KBM-7 (cell line): ENCODE results near the gene PADI2.

Source experiments
- DNase-seq: peaks from one replicate; pipeline ENCODE4 v3.0.0-alpha.2; 2015
- in situ Hi-C: fragments of 300-500 bp; cut with MboI; formaldehyde crosslinking; loops from 2 replicates; pipeline ENCODE4 v1.14.3; 2020; ENCODE audit warnings: low sequenced_read_pairs, low pct_unique_long_range_greater_than_20kb, mixed read lengths

PADI2 gene

GRCh38 chr1:17119076-17119772 is at the start of gene PADI2:
TSS of gene PADI2 (minus strand) at chr1:17119451. CDS start at chr1:17119371, 80 bp downstream.
- DNase-seq = no peak
- in situ Hi-C loops = loop anchor here (10.0 kb wide), 1 partner anchor 116 kb away; no protein-coding TSS in a partner anchor

DNA sequence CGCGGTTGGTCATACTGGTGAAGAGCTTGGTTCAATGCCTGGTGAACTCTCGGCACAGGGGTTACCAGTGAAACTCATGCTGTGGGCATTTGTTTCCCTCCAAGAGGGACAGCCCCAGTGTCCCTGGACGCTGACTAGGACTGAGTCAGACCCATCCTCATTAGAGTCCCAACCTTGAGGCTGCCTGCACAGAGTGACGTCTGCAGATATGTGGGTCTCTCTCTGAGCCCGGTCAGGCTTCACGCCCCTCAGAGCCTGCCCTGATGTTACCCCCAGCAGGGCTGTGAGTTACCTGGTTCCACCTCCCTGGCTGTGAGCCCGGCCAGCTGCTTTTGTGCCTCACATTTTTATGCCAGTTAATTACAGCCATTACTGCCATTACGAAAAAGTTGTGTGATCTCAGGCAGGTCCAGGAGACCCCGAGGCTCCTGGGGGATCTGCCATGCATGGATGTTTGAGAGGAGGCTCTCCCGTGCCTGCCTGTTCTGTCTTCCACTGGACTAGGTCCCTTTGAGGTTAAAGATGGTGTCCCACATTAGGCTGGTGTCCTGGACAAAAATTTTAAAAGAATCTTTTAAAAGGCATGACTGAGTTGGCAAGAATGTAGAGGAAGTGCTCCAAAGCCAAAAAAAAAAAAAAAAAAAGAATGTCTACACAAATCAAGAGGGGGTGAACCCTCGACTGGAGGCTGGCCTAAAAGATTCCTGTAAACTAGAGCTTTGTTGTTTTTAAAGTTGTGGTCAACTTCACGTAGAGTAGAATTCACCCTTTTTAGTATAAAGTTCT is 49.0 kb upstream of the PADI2 start:
- in situ Hi-C loops = no loop called here
- no peak for DNase-seq

DNA sequence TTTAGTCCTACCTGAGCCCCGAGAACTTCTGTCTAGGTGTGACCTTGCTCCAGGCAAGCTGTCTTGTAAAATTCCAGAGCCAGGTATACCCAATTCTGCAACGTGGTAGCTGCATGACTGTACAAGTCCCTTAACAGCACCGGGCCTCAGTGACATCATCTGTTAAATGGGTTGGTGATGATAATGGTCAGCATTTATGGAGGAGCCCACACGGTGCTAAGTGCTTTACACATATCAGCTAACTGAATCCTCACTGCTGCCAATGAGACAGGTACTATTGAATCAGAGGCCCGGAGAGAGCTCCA is 48.5 kb upstream of the PADI2 start:
- in situ Hi-C loops = no loop called here
- DNase-seq = no peak

GRCh38 chr1:17167041-17167785 is 48.0 kb upstream of the PADI2 start:
- DNase-seq = no peak
- in situ Hi-C loops = no loop called here

- no peak for DNase-seq
- in situ Hi-C loops = no loop called here
Measured at GRCh38 chr1:17165823-17166222, 46.6 kb upstream of the PADI2 start.

DNA sequence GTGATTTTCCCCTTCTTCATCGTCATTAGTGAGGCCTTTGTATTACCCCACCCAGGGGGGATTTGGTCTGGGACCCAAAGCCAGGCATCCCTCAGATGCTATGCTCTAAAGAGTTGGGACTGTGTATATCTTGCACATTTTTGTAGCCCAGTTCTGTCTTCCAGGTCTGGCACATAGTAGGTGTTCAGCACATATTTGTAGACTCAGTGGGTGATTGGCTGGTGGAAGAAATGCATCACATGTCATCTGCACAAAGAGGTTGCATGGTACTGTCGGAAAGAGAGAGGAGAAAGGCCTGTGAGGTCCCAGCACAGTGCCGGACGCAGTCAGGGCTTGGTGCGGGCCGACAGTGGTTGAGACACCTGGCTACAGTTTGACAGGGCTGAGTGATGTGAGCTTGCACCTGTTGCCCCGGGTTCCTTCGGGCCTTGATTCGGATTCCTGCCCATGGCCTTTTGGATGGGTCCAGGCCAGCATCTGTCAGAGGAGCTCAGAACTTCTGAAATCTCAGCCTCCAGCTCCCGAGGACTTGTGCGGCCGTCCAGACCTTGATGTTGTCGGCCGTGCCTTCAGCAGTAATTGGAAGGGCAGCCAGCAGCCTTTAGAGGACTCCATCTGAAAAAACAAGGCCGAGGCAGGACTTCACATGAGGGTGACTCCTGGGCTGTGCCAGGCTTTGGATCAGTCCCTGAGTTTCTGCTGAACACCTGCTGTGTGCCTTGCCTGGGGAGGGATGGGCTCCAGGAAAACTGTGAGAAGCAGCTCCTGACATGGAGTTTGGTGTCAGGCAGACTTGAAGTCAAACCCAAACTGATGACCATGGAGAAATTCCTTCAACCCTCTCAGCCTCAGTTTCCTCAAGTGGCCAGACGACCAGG is 44.8 kb upstream of the PADI2 start:
- in situ Hi-C loops = no loop called here
- no peak for DNase-seq

GRCh38 chr1:17163371-17163770 is 44.1 kb upstream of the PADI2 start:
- in situ Hi-C loops = no loop called here
- no peak for DNase-seq

DNA sequence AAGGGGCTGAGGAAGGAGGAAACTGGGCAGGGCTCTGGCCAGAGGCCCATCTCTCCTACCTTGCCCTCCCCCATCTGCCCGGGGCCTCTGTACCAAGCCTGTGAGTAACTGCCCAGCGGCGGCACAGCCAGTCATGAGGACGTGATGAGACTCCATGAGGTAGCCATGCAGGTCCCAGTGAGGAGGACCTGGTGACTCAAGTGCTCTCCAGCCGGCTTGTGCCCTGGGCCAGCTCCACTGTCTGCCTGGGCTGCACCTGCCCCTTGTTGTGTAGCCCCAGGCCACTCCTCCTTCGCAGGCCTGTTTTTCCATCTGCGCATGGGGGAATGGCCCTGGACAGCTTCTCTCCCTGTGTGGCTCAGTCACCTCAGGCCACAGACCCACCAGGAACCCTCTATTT is 43.7 kb upstream of the PADI2 start:
- in situ Hi-C loops = no loop called here
- DNase-seq = no peak

DNA sequence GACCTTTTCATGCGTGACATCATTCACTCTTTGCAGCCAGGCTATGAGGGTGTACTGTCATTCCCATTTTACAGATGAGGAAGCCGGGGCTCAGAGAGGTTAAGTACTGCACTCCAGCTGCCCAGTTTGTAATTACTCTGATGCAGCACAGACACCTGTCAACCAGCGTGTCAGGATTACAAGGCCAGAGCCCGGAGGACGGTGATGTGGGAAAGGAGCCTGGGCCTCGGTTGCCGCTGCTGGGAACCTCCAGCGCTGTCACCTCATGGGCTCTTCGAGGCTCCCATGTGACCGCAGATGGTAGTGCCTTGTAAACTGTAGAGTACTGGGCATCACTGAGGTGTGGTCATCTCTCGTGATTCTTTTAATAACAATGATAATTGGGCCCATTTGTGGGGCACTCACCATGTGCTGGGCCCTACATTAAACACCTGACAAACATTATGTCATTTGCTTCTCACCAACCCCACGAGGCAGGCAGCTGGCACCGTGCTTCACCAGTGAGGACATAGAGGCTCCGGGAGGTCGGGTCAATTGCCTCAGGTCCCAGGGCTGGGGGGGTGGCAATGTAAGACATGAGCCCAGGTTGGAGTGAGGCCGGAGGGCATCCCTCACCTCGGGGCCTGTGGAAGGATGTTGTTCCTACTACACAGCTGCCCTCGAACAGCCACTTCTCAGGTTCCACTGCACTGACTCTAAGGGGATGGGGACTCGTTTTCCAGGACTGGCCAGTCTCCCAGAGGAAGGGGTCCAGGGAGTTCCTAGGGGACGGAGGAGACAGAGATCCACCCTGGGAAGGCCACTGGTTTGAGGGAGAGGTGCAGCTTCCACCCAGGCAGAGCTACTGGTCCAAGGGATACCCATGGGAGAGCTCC is 42.9 kb upstream of the PADI2 start:
- no peak for DNase-seq
- in situ Hi-C loops = no loop called here

DNA sequence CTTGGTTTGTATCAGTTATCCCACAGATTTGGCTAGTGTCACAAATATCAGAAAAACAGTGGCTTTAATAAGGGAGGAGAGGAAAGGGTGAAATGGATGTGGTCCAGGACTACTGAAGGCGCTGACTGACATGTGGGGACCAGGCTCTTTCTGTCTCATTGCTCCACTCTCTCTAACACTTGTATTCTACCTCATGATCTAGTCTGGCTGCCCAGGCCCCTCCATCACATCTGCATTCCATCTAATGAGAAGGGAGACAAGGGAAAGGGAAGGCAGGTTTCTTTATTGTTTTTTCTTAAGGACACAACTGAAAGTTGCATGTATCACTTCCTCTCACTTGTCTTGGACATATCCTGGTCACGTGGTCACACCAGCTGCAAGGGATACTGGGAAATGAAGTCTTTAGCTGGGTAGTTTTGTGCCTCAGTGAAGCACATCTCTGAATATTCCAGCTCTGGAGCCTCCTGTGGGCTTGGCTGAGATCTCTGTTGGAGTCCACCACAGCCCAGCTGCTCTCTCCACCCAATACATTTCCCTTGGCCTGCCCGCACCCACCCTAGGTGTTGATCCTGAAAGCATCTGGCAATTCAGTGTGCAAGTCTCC is 42.0 kb upstream of the PADI2 start:
- in situ Hi-C loops = no loop called here
- DNase-seq = peak; percentile 14

- DNase-seq = no peak
- in situ Hi-C loops = no loop called here
Measured at GRCh38 chr1:17158961-17159360, 39.7 kb upstream of the PADI2 start.

DNA sequence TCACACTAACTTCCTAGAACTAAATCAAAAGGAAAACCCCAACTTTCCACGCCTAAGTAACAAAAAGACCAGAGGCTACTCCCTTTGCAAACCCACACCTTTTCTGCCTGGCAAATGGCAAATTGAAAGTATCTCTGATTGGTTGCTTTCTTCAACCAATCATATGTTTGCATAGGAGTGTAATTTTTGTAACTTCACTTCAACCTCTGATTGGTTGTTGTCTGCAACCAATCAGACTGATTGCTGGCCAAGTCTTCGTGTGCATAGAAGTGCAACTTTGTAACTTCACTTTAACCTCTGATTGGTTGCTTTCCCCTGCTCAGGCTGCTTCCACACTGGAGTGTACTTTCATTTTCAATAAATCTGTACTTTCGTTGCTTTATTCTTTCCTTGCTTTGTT is 36.9 kb upstream of the PADI2 start:
- in situ Hi-C loops = no loop called here
- no peak for DNase-seq

- in situ Hi-C loops = no loop called here
- no peak for DNase-seq
Measured at GRCh38 chr1:17155257-17155920, 36.1 kb upstream of the PADI2 start.

DNA sequence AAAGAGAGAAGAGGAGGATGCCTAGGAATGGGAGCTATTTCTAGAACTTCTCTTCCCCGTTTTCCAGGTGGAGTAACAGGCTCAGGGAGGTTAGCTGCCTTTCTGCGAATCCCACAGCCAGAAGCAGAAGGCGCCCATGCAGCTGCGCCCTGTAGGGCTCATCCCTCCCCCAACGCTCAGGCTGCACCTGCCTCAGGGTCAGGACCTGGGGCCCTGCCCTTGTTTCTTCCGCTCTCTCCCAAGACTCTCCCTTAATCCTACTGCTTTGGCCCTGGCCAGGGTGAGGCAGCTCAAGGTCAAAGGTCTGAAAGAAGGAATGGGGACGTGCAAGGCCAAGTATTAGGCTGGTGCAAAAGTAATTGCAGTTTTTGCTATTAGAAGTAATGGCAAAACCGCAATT is 30.5 kb upstream of the PADI2 start:
- in situ Hi-C loops = no loop called here
- DNase-seq = no peak

- DNase-seq = no peak
- in situ Hi-C loops = no loop called here
Measured at GRCh38 chr1:17148950-17149608, 29.8 kb upstream of the PADI2 start.

DNA sequence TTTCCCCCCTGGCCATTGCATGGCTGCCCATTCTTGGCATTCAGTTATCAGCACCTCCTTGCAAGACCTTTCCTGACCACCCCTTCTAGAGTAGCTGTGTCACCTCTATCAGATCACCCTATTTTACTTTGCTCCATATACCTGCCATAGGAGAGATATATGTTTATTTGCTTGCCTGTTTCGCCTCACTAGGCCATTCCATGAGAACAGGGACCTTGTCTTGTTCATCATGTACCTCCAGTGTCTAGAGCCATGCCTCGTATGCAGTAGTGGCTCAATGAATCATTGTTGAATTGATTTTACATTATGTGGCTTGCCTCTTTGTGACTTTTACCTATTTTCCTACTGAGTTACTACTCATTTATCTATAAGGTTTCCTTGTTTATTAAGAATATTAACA is 26.4 kb upstream of the PADI2 start:
- in situ Hi-C loops = no loop called here
- no peak for DNase-seq

GRCh38 chr1:17143760-17144159 is 24.5 kb upstream of the PADI2 start:
- in situ Hi-C loops = no loop called here
- no peak for DNase-seq
